Measurements from ENCODE around the gene SIPA1L2.

- TF ChIP-seq POLR2A (IDR thresholded peaks at IDR 0.05; ENCODE audit: low read depth, low read length) (no peak), SPI1 (IDR thresholded peaks at IDR 0.05; ENCODE audit: low read depth, low read length) (no peak), POLR2AphosphoS5 (IDR thresholded peaks at IDR 0.05; ENCODE audit: low read depth, low read length) (no peak)
Observed at GRCh38 chr1:232653789-232654188, 23.9 kb upstream of the SIPA1L2 start.

Data from GM12891 (cell line).